HG03432 (cell line): ENCODE data around the gene FBXW4.
"Not testable (repeated sequence)": the region's sequence is repeated elsewhere in the genome, so short reads cannot be mapped to it uniquely, and the experiment has no call there.

Source experiments
- ATAC-seq: cut with Tn5 transposase; IDR thresholded peaks from one replicate; pipeline ENCODE4 v1.9.1; 2021; ENCODE audit warnings: mild to moderate bottlenecking, moderate library complexity; ENCODE audit not compliant: unreplicated experiment

The FBXW4 gene

DNA sequence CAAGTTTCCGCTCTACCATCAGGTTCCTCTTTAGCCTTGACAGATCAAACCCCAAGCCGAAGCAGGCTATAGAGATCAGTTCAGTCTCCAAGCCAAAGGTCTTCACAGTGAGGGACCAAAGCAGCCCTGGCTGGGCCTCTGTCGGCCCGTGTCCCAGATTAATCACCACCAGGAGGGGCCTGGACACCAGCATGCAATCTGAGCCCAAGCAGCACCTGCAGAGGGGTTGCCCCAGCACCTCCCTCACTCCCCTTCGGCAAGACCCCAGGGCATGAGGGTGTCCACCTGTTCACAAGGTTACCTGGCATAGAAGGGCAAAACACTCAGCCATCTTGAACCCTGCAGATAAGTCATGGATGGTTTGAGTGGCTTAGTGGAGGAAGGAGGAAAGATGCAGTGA, 36.0 kb downstream of the FBXW4 start:
- no peak for ATAC-seq

DNA sequence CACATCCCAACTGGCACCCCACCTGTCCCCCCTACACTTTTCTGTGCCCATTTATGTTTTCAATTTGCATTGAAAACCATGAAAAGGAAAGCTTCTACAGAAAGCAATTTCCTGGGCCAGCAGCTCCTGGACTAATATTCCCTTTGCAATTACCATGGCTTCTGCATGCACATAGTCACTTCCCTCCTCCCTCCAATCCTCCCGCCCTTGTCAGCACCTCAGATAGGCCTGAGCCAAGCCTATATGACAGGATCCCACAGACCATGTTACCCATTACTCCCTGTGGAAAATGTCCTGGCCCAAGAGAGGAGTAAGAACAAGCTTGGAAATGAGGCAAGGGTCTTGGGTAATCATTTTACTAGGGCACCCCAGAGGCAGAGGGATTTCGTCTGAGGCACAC, 38.1 kb downstream of the FBXW4 start:
- ATAC-seq, result no peak

DNA sequence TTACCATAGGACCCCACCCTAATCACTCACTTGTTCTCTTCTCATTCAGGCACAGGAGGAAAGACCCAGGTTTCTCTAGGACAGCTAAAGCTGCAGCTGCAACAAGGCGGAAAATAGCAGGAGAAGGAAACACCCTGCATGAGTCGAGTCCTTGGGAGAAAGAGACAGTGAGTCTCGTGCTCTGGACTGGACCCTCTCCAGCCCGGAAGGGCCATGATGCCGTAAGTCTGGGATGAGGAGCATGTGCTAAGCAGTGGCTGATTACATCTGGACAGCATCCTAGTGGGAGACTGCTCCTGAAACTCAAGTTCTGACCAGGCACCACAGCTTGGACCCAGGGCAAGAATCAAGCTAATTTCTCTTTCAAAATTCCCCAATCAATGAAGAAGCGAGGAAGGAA, 39.4 kb downstream of the FBXW4 start:
- ATAC-seq, result no peak

DNA sequence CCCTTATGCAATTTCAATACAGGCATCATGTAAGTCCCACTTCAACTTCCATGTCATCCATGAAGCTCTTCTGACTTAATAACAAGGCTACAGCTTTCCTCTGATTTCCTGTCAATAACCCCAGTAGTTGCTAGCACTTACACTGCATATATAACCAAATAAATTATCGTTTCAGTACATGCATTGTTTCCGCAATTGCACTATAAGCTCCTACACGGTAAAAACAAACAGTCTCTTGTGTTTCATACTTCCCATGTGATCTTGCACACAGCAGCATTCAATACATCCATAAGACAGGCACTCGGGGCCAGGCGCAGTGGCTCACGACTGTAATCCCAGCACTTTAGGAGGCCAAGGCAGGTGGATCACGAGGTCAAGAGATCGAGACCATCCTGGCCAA, 41.4 kb downstream of the FBXW4 start:
- ATAC-seq, result no peak

DNA sequence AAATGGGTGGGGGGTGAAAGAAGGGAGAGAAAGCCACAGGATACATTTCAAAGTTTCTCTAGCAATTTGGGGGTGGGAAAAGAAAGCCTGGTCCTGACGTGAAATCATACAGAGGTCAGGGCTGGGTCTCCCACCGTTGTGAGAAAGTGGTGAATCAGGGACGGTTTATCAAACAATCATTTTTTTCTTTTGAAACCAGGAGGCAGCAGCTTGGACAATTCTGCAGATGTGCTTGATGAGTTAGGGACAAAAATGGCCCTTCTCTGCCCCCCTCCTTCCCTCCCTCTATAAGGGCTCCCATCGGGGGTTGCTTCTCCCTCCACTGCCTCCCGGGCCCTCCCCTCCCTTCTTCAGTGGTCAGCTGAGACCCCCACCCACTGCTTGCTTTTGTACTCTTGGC, 43.6 kb downstream of the FBXW4 start:
- no peak for ATAC-seq

DNA sequence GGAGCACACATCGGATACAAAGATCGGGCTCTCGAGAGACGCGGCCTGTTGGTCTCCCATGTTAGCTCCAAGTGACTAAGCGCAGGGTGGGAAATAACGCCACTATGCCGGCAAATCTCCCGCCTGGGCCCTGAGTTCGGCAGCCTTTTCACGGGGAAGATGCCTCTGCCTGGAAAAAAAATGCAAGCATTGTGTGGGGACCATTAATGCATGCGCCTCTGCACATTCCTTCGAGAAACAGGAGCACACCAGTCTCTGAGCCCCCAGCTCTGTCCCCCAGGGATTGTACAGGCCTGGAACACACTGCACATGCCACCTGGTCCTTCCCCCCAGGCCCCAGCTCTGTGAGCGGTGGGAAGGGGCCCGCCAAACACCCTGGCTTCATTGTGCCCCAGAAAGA, 44.1 kb downstream of the FBXW4 start:
- ATAC-seq, result no peak

DNA sequence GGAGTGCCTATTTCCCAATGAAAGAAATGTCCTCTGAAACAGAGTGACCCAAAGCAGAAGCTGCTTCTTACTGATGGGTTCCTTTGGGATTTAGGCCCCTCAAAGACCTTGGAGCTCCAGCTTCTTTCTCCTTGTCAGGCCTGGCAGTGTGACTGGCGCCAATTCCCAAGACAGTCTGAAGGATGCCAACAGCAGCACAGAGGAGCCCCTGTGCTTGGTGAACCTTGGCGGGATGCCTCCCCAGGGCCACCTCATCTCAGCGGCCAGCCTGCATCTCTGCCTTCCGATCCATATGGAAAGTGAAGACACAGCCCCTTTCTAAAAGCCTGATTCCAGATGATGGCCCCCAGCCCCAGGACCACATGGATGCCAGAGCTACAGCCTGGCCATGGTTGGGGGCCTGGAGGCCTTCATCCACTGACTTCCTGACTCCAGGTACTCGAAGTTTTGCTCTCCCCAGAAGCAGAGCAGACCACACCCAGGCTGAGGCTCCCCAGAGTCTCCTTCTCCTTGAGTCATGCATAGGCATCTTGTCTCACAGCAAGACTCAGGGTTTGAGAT, 45.4 kb downstream of the FBXW4 start:
- ATAC-seq, result no peak

DNA sequence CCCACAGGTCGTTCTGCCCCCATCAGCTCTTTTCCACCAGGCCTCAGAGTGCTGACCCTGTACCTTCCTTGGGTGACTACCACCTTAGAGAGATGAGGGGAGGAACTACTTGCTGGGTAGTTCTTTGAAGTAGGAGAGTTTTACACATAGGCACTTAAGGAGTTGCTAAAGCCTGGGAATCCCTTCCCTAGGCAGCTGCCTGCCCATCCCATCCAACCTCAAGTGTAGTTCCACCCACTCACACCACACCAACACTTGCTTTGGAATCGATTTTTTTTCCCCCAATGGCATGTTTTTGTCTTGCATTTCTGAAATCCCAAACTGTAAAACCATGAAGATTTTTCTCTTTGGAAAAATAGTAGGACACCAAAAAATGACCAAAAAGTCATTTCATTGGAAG, 47.7 kb downstream of the FBXW4 start:
- ATAC-seq, result no peak

DNA sequence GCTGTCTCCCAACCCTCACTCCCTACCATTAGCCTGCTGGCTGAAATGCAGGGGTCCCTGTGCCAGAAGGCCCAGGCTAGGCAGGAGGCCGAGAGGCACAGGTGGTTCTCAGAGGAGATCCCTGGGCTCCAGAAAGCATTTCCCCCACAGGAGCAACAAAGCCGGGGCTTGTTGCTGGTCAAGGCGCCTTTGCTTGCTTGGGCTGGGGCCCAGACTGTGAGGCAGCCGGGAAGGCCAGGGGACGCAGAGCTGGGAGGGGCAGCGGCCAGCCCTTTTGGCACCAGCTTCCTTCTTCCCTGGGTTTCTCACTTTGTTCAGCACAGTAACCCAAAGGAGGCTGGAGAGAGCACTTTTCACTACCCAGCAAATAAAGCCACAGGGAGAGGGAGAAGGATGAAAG, 48.6 kb downstream of the FBXW4 start:
- ATAC-seq, result no peak

DNA sequence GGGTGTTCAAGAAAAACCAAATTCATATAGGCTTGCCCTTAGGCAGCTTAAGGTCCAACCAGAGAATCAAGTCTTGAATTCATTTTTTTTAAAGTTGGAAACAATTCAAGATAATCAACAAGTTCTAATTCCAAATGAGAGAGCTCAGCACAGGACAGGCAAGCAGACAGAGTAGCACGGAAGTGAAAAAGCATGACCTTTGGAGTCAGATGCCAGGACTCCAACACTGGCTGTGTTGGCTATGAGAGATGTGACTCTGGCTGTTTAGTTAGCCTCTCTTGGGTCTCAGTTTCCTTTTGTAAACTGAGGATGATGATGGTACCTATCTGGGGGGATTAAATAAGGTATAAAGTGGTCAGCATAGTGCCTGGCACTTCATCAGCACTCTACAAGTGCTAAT, 49.3 kb downstream of the FBXW4 start:
- no peak for ATAC-seq

DNA sequence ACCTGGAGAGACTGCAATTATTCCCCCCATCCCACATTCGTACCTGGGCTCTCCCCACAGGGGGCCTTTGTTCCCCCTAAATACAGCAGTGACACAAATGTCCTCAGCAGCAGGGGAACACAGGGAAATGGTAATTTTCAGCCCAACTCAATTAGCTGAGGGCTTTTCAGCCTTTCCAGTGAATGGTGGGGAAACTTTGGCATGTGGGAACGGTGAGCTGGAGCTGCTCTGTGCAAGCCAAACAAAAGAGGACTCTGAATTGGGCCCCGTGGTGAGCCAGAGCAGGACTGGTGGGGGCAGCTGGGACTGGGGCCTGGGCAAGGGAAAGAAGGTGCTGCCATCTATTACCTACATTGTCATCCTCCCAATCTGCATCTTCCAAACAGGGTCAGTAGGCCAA, 51.0 kb downstream of the FBXW4 start:
- ATAC-seq, result no peak

DNA sequence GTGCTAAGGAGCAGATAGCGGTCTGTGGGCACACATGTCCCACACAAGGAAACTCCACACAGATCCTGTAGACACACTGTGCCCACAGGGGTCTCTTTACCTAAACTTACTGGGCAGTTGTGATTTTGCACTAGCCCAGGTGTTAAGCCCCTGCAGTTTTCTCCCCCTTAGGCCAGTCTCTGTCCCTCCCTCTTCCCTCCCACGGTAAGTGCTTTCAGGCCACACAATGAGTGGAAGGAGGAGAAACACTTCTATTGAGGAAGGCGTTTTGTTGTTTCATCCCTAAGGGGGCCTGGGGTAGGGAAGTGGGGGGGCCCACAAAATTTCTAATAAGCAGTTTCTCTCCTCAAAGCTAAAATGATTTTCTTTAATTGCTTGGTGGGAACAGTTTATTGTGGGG, 51.4 kb downstream of the FBXW4 start:
- no peak for ATAC-seq

DNA sequence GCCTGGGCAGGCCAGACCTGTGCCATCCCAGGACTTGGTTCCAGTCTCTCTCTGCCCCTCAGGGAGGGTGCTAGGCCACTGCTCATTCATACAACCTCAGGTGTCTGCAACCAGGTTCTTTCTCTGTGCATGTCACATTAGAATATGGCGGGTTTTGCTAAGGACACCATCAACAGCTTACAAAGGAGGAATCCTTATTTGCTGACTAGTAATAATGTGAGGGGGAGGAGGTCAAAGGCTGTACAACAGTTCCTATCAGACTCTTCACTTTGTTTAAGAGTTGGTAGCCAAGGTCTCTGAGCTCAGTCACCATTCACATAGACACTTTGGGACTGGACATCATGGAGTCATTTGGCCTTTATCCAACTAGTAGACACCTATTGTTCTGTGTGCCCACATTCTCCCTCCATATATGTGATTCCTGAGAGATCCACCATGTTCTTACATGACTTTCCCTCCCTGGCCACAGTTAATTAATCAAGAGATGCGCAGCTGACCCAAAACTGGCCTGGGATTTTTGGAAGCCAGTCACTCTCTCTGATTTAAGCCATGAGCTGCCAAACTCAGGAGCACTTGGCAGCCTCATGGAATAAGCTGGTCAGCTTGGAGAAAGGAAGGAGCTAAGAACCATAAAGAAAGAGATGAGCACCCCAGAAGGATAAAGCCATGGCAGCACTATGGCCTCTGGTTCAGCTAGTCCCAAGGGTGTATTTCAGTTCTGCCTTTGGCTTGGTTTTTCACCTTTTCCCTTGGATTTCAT, 55.6 kb downstream of the FBXW4 start:
- no peak for ATAC-seq

DNA sequence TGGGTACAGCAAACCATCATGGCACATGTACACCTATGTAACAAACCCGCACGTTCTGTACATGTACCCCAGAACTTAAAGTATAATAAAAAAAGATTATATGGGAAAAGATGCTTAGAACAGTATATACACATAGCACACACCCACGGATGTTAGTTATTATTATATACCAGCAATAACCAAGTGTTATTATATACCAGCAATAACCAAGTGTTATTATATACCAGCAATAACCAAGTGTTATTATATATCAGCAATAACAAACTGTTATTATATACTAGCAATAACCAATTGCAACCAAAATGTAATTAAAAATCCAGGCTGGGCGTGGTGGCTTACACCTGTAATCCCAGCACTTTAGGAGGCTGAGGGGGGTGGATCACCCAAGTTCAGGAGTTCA, 61.5 kb downstream of the FBXW4 start:
- not testable (repeated sequence) for ATAC-seq

DNA sequence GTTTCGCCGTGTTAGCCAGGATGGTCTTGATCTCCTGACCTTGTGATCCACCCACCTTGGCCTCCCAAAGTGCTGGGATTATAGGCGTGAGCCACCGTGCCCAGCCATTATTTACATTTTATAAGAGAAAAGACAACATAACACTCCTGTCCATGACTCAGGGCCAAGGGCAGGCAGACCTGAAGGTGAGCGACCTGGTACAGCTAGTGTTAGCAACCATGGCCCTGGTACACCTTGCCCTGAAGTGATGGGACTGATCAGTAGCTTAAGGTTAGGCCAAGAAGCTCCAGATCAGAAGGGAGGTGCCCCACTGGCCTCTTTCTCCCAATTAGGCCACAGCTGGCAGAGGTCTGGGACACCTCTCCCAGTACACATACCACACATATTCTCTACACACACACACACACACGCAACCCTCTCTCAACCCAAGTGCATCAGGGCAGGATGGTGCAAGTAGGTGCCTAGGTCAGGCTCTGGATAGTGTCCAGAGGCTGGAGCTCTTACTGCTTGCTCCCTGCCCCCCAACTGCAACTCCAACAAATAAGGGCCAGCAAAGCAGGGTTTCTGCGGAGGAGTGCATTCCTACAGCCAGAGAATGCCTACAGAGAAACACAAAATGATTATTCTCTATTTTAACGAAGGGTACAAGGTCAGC, 63.0 kb downstream of the FBXW4 start:
- no peak for ATAC-seq

DNA sequence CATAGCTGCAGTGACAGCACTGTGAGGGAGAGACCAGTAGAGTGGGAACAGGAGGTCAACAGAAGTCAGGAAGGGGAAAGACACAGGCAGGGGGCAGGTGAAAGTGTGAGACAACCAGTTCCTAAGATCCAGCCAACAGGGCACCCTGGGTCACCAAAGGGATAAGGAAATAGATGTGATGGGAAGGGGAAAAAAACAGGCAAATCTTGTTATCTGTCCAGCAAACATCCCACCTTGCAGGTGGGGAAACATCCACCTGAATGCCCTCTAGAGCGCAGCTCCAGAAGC, 64.4 kb downstream of the FBXW4 start:
- ATAC-seq, result no peak

DNA sequence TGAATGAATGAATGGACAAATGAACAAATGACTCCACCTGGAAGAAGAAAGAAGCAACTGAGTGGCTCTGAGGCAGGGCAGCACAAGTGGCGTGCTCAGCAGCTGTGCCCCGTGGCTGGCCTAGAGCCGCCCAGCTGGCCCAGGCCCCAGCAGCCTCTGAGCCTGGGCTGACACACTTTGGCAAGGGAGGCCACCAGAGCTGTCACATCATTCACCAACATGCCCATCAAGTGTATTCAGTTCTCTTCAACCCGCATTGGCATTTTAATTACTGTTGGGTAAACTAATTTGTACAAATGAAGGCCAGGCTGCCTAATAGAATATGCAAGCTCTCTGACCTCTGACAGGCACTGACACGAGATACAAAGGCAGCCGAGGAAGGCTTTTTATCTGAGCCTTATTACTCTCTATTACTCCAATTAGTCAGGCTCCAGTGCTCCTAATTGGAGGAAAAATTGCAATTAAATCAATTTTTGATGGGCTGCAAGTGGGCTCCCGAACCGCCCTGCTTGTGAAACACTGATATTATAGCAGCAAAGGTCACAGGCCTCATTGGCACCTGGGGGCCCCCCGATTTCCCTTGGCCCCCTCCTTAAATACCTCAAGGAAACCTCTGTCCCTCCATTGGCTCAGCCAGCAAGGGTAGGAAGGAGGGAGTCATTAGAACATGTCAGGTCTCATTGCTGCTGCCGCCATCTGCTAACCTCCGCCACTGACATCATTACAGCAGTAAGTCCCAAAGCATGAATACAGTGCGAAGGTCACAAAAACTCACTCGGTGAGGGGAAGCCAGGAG, 64.9 kb downstream of the FBXW4 start:
- no peak for ATAC-seq

DNA sequence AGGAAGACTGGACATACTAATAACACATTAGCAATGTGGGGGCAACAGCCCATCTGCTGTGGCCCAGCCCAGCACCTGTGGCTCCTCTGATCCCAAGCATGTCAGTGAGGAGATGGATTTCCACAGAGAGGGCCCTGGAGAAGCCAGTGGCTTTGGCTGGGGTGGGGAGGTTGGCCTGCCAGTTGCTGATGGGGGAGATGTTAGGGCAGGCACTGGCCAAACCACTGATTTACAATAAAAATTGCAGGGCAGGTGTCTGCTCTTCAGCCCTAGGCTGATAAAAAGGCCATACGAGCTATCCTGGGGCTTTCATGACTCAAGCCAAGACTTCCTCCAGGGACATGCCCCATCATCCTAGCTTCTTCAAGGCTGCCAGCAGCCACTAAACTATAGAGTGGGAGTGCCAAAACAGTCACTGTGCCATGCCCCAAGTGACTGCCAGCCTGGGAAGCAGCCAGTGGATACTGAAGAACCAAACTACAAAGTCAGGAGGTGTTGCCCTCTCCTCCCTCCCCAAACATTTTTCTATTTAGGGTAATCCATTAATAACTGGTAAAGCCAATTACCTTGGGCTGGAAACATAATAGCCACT, 69.1 kb downstream of the FBXW4 start:
- ATAC-seq, result no peak

DNA sequence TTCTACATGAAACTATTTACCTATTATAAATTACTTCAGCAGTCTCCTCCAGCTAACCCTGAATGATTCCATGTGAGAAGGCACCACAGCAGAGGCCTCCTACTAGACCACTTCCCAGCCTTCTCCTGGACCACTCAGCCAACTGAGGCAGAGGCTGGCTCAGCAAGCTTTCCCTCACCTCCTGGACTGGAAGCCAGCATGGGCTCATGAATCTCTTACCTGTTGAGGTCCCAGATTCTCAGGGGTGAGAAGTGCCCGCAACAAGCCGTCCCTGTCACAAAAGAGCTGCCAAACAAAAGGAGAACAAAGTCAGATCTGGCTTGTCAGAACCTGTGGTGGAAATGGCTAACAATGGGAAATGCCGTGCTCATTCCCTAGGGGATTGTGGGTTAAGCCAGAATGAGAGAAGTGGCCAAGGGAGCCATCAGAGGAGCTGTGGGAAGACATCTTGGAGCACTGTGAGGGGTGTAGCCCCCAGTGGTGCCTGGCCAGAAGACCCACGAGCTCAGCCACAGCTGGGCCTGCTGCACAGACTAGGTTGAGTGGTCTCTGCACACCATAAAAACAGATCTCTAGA, 70.4 kb downstream of the FBXW4 start:
- ATAC-seq, result no peak

DNA sequence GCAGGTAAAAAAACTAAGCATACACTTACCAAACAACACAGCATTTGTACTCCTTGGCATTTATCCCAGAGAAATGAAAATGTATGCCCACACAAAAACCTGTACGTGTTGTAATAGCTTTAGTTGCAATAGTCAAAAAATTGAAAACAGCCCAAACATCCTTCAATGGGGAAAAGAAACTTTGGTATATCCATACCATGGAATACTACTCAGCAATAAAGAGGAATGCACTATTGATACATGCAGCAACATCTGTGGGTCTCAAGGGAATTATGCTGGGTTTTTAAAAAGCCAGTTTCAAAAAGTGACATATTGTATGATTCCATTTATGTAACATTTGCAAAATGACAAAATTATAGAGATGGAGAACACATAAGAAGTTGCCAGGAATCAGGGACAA, 71.4 kb downstream of the FBXW4 start:
- ATAC-seq, result no peak

DNA sequence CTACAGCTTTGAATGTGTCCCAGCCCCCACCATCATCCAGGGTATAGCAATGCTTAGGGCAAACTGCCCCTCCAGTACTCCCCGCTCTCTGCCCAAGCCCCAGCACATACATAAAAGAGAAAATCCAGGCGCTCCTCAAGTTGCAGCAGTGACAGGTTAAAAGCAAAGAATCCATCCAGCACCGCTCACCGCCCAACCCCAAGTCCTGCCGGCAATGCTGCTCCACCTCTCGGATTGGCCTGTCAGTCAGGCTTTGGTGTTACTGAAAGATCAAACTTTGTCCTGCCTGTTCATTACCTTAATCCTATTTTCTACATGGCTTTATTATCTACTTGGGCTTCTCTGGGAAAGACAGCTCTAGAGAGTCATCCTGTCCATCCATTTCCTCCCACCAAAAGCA, 75.0 kb downstream of the FBXW4 start:
- ATAC-seq, result no peak
